Stimulated activated naive B cell treated with anti-CD40 and anti-IgM and Interleukin-4, amounts not matched to agents 10 μg/mL and 1 μg/mL and 100 μg/mL, for 72 hours (primary cell): ENCODE measurements around the gene DYSF.
"Not testable (repeated sequence)": the region's sequence is repeated elsewhere in the genome, so short reads cannot be mapped to it uniquely, and the experiment has no call there.

Experiments used
- ATAC-seq, 2 donors: fragments of 150-1000 bp; cut with Tn5 transposase; replicated peaks; 2 replicates each; pipeline ENCODE4 v1.10.0; 2021; ENCODE audit warnings: moderate library complexity in 1 of 2
- DNase-seq: peaks from one replicate; pipeline ENCODE4 v3.0.0; 2021
- H3K27ac Mint-ChIP-seq: one replicate; pipeline ENCODE4 v1.8.0; 2022; ENCODE audit warnings: mild to moderate bottlenecking, mixed read lengths
- H3K27me3 Mint-ChIP-seq, 2 donors: one replicate each; pipeline ENCODE4 v1.8.0; 2022; ENCODE audit warnings: mixed read lengths in 2 of 2
- H3K36me3 Mint-ChIP-seq, 2 donors: one replicate each; pipeline ENCODE4 v1.8.0; 2022; ENCODE audit warnings: mixed read lengths in 2 of 2, mild to moderate bottlenecking in 1 of 2
- H3K4me1 Mint-ChIP-seq, 2 donors: one replicate each; pipeline ENCODE4 v1.8.0; 2022; ENCODE audit warnings: mixed read lengths in 2 of 2, mild to moderate bottlenecking in 1 of 2
- H3K4me3 Mint-ChIP-seq, 2 donors: one replicate each; pipeline ENCODE4 v1.8.0; 2022; ENCODE audit warnings: mild to moderate bottlenecking in 2 of 2, mixed read lengths in 2 of 2, moderate library complexity in 1 of 2
- H3K9me3 Mint-ChIP-seq, 2 donors: one replicate each; pipeline ENCODE4 v1.8.0; 2022; ENCODE audit warnings: mixed read lengths in 2 of 2, mild to moderate bottlenecking in 1 of 2

The DYSF gene

DNA sequence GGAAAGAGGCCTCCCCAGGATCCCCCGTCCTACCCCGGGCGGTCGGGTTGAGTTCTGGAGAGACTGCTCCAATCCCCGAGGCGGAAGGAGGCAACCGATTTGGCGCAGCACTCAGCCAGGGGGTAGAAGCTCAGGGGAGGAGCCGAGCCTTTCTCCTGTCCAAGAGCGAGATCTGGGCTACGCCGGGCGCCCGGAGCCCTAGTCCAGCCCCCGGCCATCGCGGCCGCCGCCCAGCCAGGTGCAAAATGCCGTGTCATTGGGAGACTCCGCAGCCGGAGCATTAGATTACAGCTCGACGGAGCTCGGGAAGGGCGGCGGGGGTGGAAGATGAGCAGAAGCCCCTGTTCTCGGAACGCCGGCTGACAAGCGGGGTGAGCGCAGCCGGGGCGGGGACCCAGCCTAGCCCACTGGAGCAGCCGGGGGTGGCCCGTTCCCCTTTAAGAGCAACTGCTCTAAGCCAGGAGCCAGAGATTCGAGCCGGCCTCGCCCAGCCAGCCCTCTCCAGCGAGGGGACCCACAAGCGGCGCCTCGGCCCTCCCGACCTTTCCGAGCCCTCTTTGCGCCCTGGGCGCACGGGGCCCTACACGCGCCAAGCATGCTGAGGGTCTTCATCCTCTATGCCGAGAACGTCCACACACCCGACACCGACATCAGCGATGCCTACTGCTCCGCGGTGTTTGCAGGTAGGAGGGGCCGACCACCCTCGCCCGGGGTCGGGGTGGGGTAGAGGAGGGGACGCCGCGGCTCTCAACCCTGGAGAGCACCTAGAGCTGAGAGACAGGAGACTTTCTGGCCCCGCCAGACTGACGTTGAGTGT, at the start of gene DYSF:
Gene DYSF (plus strand): TSS at position 158 of the 817 bp plus-strand sequence.
- DNase-seq: no peak
- ATAC-seq: peak; percentile 33 to 41
- Mint-ChIP-seq H3K9me3 (no peaks in the 10 kb centered on the region), H3K27ac (no peak within 1 kb of the TSS), H3K4me3 (peak within 1 kb of the TSS; percentile 54 to 69), H3K36me3 (peaks cover 0 to 1% of the 10 kb centered on the region in 2 donors), H3K4me1 (peaks cover 11% of the 10 kb centered on the region in 2 donors), H3K27me3 (peaks cover 42 to 52% of the 10 kb centered on the region in 2 donors)

DNA sequence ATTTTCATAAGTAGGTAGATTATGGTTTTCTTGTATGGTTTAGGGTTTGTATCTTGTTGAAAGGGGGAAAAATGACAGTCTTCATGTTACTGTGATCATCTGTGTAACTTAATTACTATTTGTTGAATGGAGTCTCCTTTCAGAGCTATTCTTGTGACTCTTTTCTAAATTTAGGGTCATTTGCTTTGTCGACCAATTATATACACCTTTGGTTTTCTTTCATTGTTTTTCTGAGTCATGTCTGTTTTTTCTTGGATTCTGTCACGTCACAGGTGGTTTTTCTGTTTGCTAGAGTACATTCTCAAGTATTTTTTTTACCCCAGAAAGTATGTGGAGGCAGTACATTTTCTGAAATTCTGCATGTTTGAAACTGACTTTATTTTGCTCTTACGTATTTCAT, 43.8 kb upstream of the DYSF start:
- no peak for ATAC-seq
- Mint-ChIP-seq H3K4me1 (no peaks in the 10 kb centered on the region), H3K4me3 (no peak overlapping the region), H3K27me3 (no peaks in the 10 kb centered on the region), H3K36me3 (peaks cover 18 to 36% of the 10 kb centered on the region in 2 donors), H3K9me3 (no peaks in the 10 kb centered on the region), H3K27ac (no peak overlapping the region)
- no peak for DNase-seq

DNA sequence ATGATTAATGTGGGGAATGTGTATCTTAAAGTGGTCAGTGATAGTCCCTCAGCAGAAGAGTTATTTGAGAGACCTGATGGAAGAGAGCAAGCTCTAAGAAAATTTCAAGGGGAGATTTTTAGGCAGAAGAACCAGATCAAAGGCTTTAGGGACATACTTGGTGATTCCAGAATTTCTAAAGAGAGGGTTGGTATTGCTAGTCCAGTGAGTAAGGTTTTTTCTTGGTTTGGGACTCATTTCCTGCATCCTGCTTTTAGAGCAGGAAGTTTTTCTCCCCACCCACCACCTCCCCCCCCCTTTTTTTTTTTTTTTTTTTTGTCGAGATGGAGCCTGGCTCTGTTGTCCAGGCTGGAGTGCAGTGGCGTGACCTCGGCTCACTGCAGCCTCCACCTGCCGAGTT, 42.7 kb upstream of the DYSF start:
- no peak for DNase-seq
- Mint-ChIP-seq H3K27me3 (no peaks in the 10 kb centered on the region), H3K36me3 (peaks cover 18 to 32% of the 10 kb centered on the region in 2 donors), H3K27ac (peak overlapping the region; percentile 11), H3K4me1 (no peaks in the 10 kb centered on the region), H3K9me3 (no peaks in the 10 kb centered on the region), H3K4me3 (no peak overlapping the region)
- no peak for ATAC-seq

DNA sequence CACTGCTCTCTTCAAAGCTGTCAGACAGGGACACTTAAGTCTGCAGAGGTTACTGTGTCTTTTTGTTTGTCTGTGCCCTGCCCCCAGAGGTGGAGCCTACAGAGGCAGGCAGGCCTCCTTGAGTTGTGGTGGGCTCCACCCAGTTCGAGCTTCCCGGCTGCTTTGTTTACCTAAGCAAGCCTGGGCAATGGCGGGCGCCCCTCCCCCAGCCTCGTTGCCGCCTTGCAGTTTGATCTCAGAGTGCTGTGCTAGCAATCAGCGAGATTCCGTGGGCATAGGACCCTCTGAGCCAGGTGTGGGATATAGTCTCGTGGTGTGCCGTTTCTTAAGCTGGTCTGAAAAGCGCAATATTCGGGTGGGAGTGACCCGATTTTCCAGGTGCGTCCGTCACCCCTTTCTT, 36.5 kb upstream of the DYSF start:
- H3K36me3 Mint-ChIP-seq, H3K27ac Mint-ChIP-seq: not testable (repeated sequence)
- DNase-seq: peak; percentile 3

DNA sequence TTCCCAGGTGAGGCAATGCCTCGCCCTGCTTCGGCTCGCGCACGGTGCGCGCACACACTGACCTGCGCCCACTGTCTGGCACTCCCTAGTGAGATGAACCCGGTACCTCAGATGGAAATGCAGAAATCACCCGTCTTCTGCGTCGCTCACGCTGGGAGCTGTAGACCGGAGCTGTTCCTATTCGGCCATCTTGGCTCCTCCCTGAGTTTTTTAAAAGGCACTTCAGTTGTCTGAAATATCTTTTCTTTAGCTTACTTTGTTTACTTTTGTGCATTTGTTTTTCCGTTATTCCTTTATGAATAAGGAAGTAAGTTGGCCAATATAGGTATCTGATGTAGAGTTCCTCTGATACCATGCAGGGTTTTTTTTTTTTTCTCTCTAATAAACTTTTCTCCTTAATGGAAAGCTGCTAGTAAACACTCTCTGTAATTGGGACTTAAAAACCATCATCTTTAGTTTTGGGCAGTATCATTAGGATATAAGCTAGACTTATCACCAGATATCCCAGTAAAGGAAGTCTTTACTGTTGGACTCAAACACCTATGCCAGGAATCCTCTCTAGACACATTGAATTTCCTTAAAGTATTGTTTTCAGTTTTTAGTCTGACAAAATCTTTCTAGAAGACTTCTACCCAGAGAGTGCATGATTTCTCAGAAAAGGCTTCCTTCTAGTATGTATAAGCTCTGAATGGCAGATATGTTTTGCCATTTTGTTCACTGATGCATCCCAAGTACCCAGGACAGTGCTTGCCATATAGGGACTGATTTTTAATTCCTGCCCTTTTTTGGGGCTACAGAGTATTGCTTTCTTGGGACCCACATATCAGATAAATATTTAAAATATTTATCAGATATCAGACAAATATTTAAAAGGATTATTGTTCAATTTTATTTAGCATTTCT, 35.8 kb upstream of the DYSF start:
- Mint-ChIP-seq H3K36me3 (peaks cover 5% of the 10 kb centered on the region in 2 donors), H3K27me3 (no peaks in the 10 kb centered on the region), H3K4me3 (peak overlapping the region; percentile 71 to 82)

More for the DNA sequence above, 36.5 kb upstream of the DYSF start:
- H3K4me1 Mint-ChIP-seq, ATAC-seq, H3K9me3 Mint-ChIP-seq, H3K27me3 Mint-ChIP-seq: not testable (repeated sequence)
- peak overlapping the region; percentile 71 to 82 for H3K4me3 Mint-ChIP-seq

DNA sequence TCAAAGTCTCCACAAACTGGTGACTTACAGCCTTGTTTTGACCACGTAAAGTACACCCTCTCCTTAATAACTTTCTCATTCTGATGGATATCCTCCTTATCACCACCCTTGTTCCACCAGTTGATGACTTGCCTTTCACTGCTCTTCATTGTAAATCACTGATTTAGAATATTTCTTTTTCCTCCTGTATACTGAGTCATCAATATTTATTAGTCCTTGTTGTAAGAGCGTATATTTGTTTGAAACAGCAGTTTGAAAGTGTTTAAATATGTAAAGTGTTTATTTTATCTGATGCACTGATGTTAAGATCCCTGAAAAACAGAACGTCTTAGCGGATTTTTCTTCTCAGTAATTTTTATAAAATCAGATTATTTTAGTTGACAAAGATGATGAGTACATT, 34.2 kb upstream of the DYSF start:
- H3K4me1 Mint-ChIP-seq: peaks cover 0 to 1% of the 10 kb centered on the region in 2 donors
- H3K4me3 Mint-ChIP-seq: no peak overlapping the region
- H3K27me3 Mint-ChIP-seq: no peaks in the 10 kb centered on the region
- no peaks in the 10 kb centered on the region for H3K9me3 Mint-ChIP-seq
- ATAC-seq (no peak), DNase-seq (no peak)
- H3K27ac Mint-ChIP-seq: no peak overlapping the region
- peaks cover 7 to 19% of the 10 kb centered on the region in 2 donors for H3K36me3 Mint-ChIP-seq

More for the DNA sequence above, 35.8 kb upstream of the DYSF start:
- ATAC-seq (peak in 1 of 2 donors; percentile 34), DNase-seq (no peak)
- Mint-ChIP-seq H3K9me3 (no peaks in the 10 kb centered on the region), H3K27ac (peak overlapping the region; percentile 88), H3K4me1 (peaks cover 0 to 1% of the 10 kb centered on the region in 2 donors)

DNA sequence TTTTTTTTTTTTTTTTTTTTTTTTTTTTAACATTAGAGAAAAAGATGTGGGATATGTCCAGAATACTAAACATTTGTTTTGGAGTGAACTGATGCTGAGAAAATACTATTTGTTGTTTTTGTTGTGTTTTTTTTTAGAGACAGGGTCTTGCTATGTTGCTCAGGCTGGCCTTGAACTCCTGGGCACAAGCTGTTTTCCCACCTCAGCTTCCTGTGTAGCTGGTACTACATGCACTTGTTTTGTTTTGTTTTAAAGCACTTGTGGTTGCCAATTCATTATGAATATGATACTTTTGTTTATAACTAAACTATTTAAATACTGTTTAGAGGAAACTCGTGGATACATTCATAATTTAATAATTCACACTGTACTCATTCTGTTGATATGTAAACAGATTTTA, 33.4 kb upstream of the DYSF start:
- Mint-ChIP-seq H3K27me3 (no peaks in the 10 kb centered on the region), H3K36me3 (peaks cover 7 to 25% of the 10 kb centered on the region in 2 donors), H3K27ac (no peak overlapping the region), H3K9me3 (no peaks in the 10 kb centered on the region), H3K4me1 (peaks cover 0 to 1% of the 10 kb centered on the region in 2 donors), H3K4me3 (no peak overlapping the region)
- no peak for DNase-seq
- no peak for ATAC-seq

DNA sequence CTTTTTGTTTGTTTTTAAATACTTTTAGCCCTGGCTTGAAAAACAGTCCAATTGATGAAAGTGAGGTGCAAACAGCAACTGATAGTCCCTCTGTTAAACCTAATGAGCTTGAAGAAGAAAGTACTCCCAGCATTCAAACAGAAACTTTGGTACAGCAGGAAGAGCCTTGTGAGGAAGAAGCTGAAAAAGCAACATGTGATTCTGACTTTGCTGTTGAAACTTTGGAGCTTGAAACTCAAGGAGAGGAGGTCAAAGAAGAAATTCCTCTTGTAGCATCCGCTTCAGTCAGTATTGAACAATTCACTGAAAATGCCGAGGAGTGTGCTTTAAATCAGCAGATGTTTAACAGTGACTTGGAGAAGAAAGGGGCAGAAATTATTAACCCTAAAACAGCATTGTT, 30.6 kb upstream of the DYSF start:
- Mint-ChIP-seq H3K27me3 (no peaks in the 10 kb centered on the region), H3K4me3 (no peak overlapping the region), H3K36me3 (peaks cover 20 to 39% of the 10 kb centered on the region in 2 donors), H3K9me3 (no peaks in the 10 kb centered on the region), H3K4me1 (peaks cover 0 to 3% of the 10 kb centered on the region in 2 donors), H3K27ac (no peak overlapping the region)
- ATAC-seq (no peak), DNase-seq (no peak)

DNA sequence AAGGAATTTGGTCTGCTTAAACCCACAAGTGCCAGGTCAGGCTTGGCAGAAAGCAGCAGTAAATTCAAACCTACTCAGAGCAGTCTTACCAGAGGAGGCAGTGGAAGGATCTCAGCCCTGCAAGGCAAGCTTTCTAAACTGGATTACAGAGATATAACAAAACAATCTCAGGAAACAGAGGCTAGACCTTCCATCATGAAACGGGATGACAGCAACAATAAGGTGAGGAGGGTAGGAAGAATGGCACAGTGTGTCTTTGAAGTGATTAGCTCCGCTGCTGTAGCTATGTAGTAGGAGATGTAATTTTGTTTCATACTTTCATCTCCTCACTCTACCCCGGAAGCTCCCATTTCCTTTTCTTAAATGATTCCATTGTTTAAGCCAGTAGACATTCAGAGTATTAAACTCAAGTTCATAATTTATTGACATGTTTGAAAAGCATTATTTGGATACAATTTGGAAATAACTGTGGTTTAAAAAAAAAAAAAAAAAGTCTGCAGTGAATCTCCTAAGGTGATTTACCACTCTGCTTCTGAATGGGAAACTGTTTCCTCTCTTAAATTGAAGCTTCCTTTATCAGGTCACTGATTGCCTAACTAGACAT, 29.4 kb upstream of the DYSF start:
- DNase-seq (no peak), ATAC-seq (no peak)
- no peak overlapping the region for H3K27ac Mint-ChIP-seq
- peaks cover 25 to 48% of the 10 kb centered on the region in 2 donors for H3K36me3 Mint-ChIP-seq
- H3K27me3 Mint-ChIP-seq: no peaks in the 10 kb centered on the region
- H3K9me3 Mint-ChIP-seq: no peaks in the 10 kb centered on the region
- no peak overlapping the region for H3K4me3 Mint-ChIP-seq
- H3K4me1 Mint-ChIP-seq: peaks cover 0 to 3% of the 10 kb centered on the region in 2 donors

DNA sequence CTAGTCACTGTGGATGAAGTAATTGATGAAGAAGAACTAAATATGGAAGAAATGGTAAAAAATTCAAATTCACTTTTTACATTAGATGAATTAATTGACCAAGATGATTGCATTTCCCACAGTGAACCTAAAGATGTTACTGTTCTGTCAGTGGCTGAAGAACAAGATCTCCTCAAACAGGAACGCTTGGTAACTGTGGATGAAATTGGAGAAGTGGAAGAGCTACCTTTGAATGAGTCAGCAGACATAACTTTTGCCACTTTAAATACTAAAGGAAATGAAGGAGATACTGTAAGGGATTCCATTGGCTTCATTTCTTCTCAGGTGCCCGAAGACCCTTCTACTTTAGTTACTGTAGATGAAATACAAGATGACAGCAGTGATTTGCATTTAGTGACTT, 26.6 kb upstream of the DYSF start:
- H3K36me3 Mint-ChIP-seq: peaks cover 28 to 55% of the 10 kb centered on the region in 2 donors
- H3K27ac Mint-ChIP-seq: no peak overlapping the region
- DNase-seq (no peak), ATAC-seq (no peak)
- H3K27me3 Mint-ChIP-seq: no peaks in the 10 kb centered on the region
- H3K4me3 Mint-ChIP-seq: no peak overlapping the region
- peaks cover 0 to 2% of the 10 kb centered on the region in 2 donors for H3K4me1 Mint-ChIP-seq
- H3K9me3 Mint-ChIP-seq: no peaks in the 10 kb centered on the region

DNA sequence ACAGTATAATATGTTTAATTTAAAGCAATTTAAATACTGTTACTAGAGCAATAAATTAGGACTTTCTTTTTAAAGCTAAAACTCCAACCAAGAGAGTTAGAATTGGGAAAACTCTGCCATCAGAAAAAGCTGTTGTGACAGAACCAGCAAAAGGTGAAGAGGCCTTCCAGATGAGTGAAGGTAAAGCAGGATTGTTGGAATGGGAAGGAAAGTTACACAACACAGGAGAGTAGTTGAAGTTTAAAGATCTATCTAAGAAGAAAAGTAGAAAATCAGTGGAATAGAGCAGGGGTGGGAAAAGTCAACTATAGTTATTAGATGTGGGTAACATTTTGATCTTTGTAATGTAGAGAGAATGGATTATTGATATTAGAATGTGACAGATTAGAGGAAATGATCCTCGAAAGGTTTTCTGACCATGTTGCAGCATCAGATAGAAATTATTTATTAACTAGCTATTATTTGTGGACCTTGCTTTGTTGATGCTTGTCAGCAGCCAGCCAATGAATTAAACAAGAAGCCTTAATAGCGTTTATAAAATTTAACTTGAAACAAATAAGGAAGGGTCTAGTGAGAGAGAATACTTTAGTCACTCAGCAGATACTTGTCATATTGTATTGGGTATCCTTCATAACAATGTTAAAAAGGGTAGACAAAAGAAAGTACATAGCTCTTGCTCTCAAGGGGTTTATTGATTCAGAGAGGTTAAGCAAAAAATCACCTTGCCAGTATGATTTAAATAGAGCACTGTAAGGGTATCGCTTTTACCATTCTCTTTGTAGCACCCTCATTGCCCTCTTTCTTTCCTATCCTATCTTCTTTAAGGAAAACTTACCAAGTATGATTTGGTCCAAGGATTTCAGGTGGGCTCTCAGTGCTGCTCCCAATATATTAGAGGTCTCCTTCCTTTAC, 24.6 kb upstream of the DYSF start:
- no peaks in the 10 kb centered on the region for H3K27me3 Mint-ChIP-seq
- DNase-seq: no peak
- H3K9me3 Mint-ChIP-seq: no peaks in the 10 kb centered on the region
- H3K27ac Mint-ChIP-seq: peak overlapping the region; percentile 47
- peaks cover 0 to 2% of the 10 kb centered on the region in 2 donors for H3K4me1 Mint-ChIP-seq
- ATAC-seq: no peak
- H3K4me3 Mint-ChIP-seq: no peak overlapping the region
- H3K36me3 Mint-ChIP-seq: peaks cover 29 to 57% of the 10 kb centered on the region in 2 donors

DNA sequence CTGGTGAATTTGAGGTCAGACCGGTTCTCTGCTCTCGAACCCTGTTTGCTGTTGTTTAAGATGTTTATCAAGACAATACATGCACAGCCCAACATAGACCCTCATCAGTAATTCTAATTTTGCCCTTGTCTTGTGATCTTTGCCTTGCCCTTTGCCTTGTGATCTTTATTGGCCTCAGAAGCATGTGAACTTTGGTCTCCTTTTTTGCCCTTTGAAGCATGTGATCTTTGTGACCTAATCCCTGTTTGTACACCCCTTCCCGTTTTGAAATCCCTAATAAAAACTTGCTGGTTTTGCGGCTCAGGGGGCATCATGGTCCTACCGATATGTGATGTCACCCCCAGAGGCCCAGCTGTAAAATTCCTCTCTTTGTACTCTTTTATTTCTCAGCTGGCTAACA, 8.2 kb upstream of the DYSF start:
- H3K4me1 Mint-ChIP-seq, ATAC-seq, DNase-seq, H3K27me3 Mint-ChIP-seq, H3K4me3 Mint-ChIP-seq, H3K9me3 Mint-ChIP-seq, H3K27ac Mint-ChIP-seq: not testable (repeated sequence)
- peaks cover 6 to 24% of the 10 kb centered on the region in 2 donors for H3K36me3 Mint-ChIP-seq

DNA sequence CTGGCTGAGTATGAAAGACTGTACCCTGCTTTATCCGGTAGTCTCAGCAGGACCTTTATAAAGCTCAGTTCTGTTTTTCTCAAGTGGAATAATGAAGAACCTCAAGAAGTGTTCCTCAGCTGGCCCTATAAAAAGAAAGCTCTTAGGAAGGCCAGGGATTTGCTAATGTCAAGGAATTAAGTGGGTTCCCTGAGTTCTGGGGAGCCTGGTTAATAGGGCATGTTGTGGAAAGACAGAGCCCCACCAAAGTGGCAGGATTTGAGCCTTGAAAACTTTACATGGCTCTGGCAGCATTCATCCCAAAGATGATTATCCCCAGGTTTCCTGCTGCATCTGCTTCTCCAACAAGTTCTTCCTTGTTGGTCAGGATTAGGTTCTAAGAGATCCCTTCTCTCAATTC, 6.9 kb upstream of the DYSF start:
- H3K27me3 Mint-ChIP-seq: peaks cover 3 to 5% of the 10 kb centered on the region in 2 donors
- H3K36me3 Mint-ChIP-seq: peaks cover 0 to 16% of the 10 kb centered on the region in 2 donors
- DNase-seq (no peak), ATAC-seq (no peak)
- no peaks in the 10 kb centered on the region for H3K9me3 Mint-ChIP-seq
- H3K27ac Mint-ChIP-seq: no peak overlapping the region
- H3K4me3 Mint-ChIP-seq: no peak overlapping the region
- H3K4me1 Mint-ChIP-seq: no peaks in the 10 kb centered on the region
